Measurements from ENCODE around the gene SRRM1.

Gene SRRM1

DNA sequence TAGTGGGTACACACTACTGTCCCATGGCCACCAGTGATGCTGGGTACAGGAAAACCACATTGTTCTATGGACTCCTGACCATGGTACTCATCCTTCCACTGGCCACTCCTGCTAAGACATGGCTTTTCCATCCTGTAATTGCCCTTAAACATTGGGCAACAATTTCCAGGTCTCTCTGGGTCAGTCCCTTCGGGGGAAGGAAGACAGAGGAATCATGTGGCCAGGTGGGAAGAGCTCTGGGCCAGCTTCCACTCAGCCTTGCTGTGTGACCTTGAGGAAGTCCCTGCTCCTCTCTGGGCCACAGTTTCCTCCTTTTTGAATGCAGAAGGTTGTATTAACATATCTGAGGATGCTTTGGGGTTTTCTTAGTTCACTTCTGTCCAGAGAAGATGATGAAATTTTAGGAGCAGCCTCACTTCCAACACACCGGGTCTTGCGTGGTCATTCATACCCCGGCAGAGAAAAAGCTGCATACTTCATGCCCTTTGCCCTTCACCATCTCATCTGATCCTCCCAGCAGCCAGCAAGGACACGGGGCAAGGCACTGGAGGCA lies 50.8 kb downstream of the SRRM1 start:
- no peaks in the 10 kb centered on the region for H3K27me3 ChIP-seq (ENCODE audit: insufficient read depth, poor library complexity, severe bottlenecking)
- no peak for DNase-seq (ENCODE audit: low read depth in 1 of 2, low spot score in 1 of 2)
- no peak overlapping the region for H3K27ac ChIP-seq (replicated peaks)
- H3K4me3 ChIP-seq (replicated peaks; ENCODE audit: insufficient read depth, low read length): no peak overlapping the region
- TF ChIP-seq, protein P1, sequence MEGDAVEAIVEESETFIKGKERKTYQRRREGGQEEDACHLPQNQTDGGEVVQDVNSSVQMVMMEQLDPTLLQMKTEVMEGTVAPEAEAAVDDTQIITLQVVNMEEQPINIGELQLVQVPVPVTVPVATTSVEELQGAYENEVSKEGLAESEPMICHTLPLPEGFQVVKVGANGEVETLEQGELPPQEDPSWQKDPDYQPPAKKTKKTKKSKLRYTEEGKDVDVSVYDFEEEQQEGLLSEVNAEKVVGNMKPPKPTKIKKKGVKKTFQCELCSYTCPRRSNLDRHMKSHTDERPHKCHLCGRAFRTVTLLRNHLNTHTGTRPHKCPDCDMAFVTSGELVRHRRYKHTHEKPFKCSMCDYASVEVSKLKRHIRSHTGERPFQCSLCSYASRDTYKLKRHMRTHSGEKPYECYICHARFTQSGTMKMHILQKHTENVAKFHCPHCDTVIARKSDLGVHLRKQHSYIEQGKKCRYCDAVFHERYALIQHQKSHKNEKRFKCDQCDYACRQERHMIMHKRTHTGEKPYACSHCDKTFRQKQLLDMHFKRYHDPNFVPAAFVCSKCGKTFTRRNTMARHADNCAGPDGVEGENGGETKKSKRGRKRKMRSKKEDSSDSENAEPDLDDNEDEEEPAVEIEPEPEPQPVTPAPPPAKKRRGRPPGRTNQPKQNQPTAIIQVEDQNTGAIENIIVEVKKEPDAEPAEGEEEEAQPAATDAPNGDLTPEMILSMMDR (IDR thresholded peaks at IDR 0.05; ENCODE audit: insufficient read depth, low read length): no peak
- TF ChIP-seq SPI1 (IDR thresholded peaks at IDR 0.05; ENCODE audit: borderline replicate concordance, low read depth) (no peak), GABPA (IDR thresholded peaks at IDR 0.05; ENCODE audit: low read depth) (no peak), REST (IDR thresholded peaks at IDR 0.05; ENCODE audit: insufficient replicate concordance, low read depth) (no peak), POLR2AphosphoS5 (IDR thresholded peaks at IDR 0.05; ENCODE audit: low read depth) (no peak)

GRCh38 chr1:24694380-24694843 lies 51.3 kb downstream of the SRRM1 start:
- no peak for TF ChIP-seq REST (IDR thresholded peaks at IDR 0.05; ENCODE audit: insufficient replicate concordance, low read depth)
- Histone ChIP-seq H3K27ac (replicated peaks) (no peak overlapping the region), H3K27me3 (ENCODE audit: insufficient read depth, poor library complexity, severe bottlenecking) (no peaks in the 10 kb centered on the region), H3K4me3 (replicated peaks; ENCODE audit: insufficient read depth, low read length) (no peak overlapping the region)
- DNase-seq (ENCODE audit: low read depth in 1 of 2, low spot score in 1 of 2): no peak

GRCh38 chr1:24695202-24695974 lies 52.3 kb downstream of the SRRM1 start:
- no peak overlapping the region for H3K4me3 ChIP-seq (replicated peaks; ENCODE audit: insufficient read depth, low read length)
- no peak for DNase-seq (ENCODE audit: low read depth in 1 of 2, low spot score in 1 of 2)
- H3K27me3 ChIP-seq (ENCODE audit: insufficient read depth, poor library complexity, severe bottlenecking): no peaks in the 10 kb centered on the region
- no peak overlapping the region for H3K27ac ChIP-seq (replicated peaks)
- TF ChIP-seq GABPA (IDR thresholded peaks at IDR 0.05; ENCODE audit: low read depth): no peak
- TF ChIP-seq SPI1 (IDR thresholded peaks at IDR 0.05; ENCODE audit: borderline replicate concordance, low read depth): no peak
- TF ChIP-seq REST (IDR thresholded peaks at IDR 0.05; ENCODE audit: insufficient replicate concordance, low read depth): no peak
- no peak for TF ChIP-seq POLR2AphosphoS5 (IDR thresholded peaks at IDR 0.05; ENCODE audit: low read depth)
- TF ChIP-seq, protein P1 (IDR thresholded peaks at IDR 0.05; ENCODE audit: insufficient read depth, low read length): no peak

All from HL-60 (cell line).